HuH-7 (cell line): ENCODE results near the gene HRH3.

Source experiments
- DNase-seq: peaks from one replicate; pipeline ENCODE4 v3.0.0; 2011; ENCODE audit warnings: low spot score

The HRH3 gene

GRCh38 chr20:62243906-62244515 is 23.9 kb upstream of the HRH3 start:
- DNase-seq: no peak

- no peak for DNase-seq
Measured at GRCh38 chr20:62243106-62243505, 23.0 kb upstream of the HRH3 start.

- DNase-seq: no peak
Measured at GRCh38 chr20:62242176-62242575, 22.1 kb upstream of the HRH3 start.

- DNase-seq: no peak
Measured at GRCh38 chr20:62241506-62241905, 21.4 kb upstream of the HRH3 start.

- DNase-seq: no peak
Measured at GRCh38 chr20:62240020-62240685, 20.1 kb upstream of the HRH3 start.

- DNase-seq: no peak
Measured at GRCh38 chr20:62239278-62239879, 19.3 kb upstream of the HRH3 start.

GRCh38 chr20:62238569-62239277 is 18.6 kb upstream of the HRH3 start:
- DNase-seq: peak; percentile 53

GRCh38 chr20:62237801-62238568 is 17.9 kb upstream of the HRH3 start, which contains the start of gene OSBPL2:
Gene OSBPL2 (plus strand): TSS chr20:62238521. CDS start chr20:62256185, 17,664 bp downstream.
- peak; percentile 100 for DNase-seq

GRCh38 chr20:62237514-62237800 is 17.4 kb upstream of the HRH3 start:
- no peak for DNase-seq

- DNase-seq: no peak
Measured at GRCh38 chr20:62236766-62237513, 16.9 kb upstream of the HRH3 start.

GRCh38 chr20:62236200-62236599 is 16.1 kb upstream of the HRH3 start:
- DNase-seq: no peak

- no peak for DNase-seq
Measured at GRCh38 chr20:62235777-62236157, 15.7 kb upstream of the HRH3 start.

- no peak for DNase-seq
Measured at GRCh38 chr20:62235001-62235776, 15.1 kb upstream of the HRH3 start.

- no peak for DNase-seq
Measured at GRCh38 chr20:62234339-62234738, 14.3 kb upstream of the HRH3 start.

- no peak for DNase-seq
Measured at GRCh38 chr20:62233684-62234083, 13.6 kb upstream of the HRH3 start.

GRCh38 chr20:62232770-62233645 is 12.9 kb upstream of the HRH3 start:
- DNase-seq: no peak

- no peak for DNase-seq
Measured at GRCh38 chr20:62232194-62232593, 12.1 kb upstream of the HRH3 start.

- DNase-seq: no peak
Measured at GRCh38 chr20:62231292-62231691, 11.2 kb upstream of the HRH3 start.

- no peak for DNase-seq
Measured at GRCh38 chr20:62230696-62231095, 10.6 kb upstream of the HRH3 start.

GRCh38 chr20:62230276-62230675 is 10.2 kb upstream of the HRH3 start:
- no peak for DNase-seq
